ENCODE data around the gene WWC1. TPM values are rescaled to one million over a fixed set of nuclear protein-coding genes. Genes with fewer than 3 reads are reported as not detected.
A peak's percentile ranks its signal among the peaks of the same experiment; 100 is the strongest.

The WWC1 gene
- total RNA-seq, 1 experiment from 2014 or later, result 108 TPM

DNA sequence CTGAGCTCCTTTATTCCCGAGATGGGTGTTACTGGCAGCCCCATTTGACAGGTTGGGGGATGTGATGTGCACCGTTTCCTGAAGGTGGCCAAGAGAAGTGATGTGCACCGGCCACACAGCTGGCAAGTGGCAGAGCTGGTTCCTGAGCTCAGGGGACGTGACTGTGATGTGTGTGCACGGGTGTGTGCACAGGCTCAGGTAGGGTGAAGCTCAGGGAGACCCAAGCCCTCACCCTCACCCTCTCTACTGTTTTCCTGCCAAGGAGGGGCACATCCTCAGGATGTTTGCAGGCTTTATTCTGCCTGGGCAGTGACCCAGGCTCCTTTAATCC lies 56.6 kb downstream of the WWC1 start:
- H3K9me3 ChIP-seq, result no peaks in the 10 kb centered on the region
- Mint-ChIP-seq H3K27me3 (ENCODE audit: insufficient read depth, unreplicated experiment) (no peaks in the 10 kb centered on the region), H3K4me3 (ENCODE audit: unreplicated experiment) (peak overlapping the region; percentile 71), H3K4me1 (ENCODE audit: low read depth, unreplicated experiment) (peaks cover 68% of the 10 kb centered on the region), H3K9me3 (ENCODE audit: unreplicated experiment) (no peaks in the 10 kb centered on the region), H3K27ac (ENCODE audit: unreplicated experiment) (peak overlapping the region; percentile 92), H3K36me3 (ENCODE audit: insufficient read depth, unreplicated experiment) (peaks cover 55% of the 10 kb centered on the region)
- peaks cover 68% of the 10 kb centered on the region for H3K4me1 ChIP-seq
- H3K4me3 ChIP-seq (ENCODE audit: low read depth, low read length), result no peak overlapping the region
- POLR2A ChIA-PET, result interaction anchor here (0.7 to 0.8 kb wide), 2 partner anchors 9 to 11 kb away, joined by 3 to 4 read pairs; no protein-coding TSS in a partner anchor
- intact Hi-C loops (cut with micrococcal nuclease; ENCODE audit: unreplicated experiment), result no loop called here
- CTCF ChIA-PET, result interaction anchor here (0.5 to 2.3 kb wide), 9 partner anchors 10 to 57 kb away, joined by 3 to 10 read pairs (median 5); partner anchors contain the start of gene WWC1
- peaks cover 1% of the 10 kb centered on the region; the same call in 1 of the 2 replicates for H3K36me3 ChIP-seq (ENCODE audit: control insufficient read depth, insufficient read depth, low read length)
- DNase-seq, result peak; percentile 47 to 61
- BruUV-seq (replicated peaks), result no TSS peak
- no peaks in the 10 kb centered on the region for H3K27me3 ChIP-seq (replicated peaks; ENCODE audit: control insufficient read depth, insufficient read depth, low read length)
- TF ChIP-seq, protein P1, sequence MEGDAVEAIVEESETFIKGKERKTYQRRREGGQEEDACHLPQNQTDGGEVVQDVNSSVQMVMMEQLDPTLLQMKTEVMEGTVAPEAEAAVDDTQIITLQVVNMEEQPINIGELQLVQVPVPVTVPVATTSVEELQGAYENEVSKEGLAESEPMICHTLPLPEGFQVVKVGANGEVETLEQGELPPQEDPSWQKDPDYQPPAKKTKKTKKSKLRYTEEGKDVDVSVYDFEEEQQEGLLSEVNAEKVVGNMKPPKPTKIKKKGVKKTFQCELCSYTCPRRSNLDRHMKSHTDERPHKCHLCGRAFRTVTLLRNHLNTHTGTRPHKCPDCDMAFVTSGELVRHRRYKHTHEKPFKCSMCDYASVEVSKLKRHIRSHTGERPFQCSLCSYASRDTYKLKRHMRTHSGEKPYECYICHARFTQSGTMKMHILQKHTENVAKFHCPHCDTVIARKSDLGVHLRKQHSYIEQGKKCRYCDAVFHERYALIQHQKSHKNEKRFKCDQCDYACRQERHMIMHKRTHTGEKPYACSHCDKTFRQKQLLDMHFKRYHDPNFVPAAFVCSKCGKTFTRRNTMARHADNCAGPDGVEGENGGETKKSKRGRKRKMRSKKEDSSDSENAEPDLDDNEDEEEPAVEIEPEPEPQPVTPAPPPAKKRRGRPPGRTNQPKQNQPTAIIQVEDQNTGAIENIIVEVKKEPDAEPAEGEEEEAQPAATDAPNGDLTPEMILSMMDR (IDR thresholded peaks at IDR 0.05; ENCODE audit: insufficient read depth in 1 of 2, low read depth in 1 of 2, low read length in 1 of 2, severe bottlenecking in 1 of 2, unreplicated experiment in 1 of 2), result peak in 1 of 2 experiments; percentile 4

DNA sequence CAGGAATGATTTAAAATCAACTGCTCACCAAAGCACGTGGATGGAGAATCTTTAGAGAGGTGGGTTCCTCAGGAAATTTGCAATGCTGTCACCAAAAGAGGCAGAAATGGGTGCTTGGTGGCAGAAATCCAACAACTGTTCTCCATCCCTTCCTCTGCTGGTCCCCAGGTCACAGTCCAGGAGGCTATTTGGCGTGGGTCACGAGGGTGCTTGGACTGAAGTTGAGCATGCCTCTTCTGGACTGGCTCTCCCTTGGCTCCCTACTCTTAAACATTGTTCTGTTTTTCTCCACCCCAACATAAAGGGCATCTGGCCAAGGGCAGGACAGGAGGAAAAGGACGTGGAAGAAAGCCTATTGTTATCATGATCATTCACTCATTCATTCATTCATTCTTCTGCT lies 58.9 kb downstream of the WWC1 start:
- Histone ChIP-seq H3K9me3 (no peaks in the 10 kb centered on the region), H3K36me3 (ENCODE audit: control insufficient read depth, insufficient read depth, low read length) (no peaks in the 10 kb centered on the region), H3K4me1 (peaks cover 66% of the 10 kb centered on the region), H3K4me3 (ENCODE audit: low read depth, low read length) (no peak overlapping the region), H3K27me3 (replicated peaks; ENCODE audit: control insufficient read depth, insufficient read depth, low read length) (no peaks in the 10 kb centered on the region)
- peaks cover 71% of the 10 kb centered on the region for H3K4me1 Mint-ChIP-seq (ENCODE audit: low read depth, unreplicated experiment)
- ChIA-PET POLR2A (interaction anchor here (0.5 kb wide), 1 partner anchor 136 kb away, joined by 3 read pairs; no protein-coding TSS in a partner anchor), CTCF (no interaction called here)
- TF ChIP-seq, protein P1 (IDR thresholded peaks at IDR 0.05; ENCODE audit: insufficient read depth in 1 of 2, low read depth in 1 of 2, low read length in 1 of 2, severe bottlenecking in 1 of 2, unreplicated experiment in 1 of 2), result no peak
- peaks cover 54% of the 10 kb centered on the region for H3K36me3 Mint-ChIP-seq (ENCODE audit: insufficient read depth, unreplicated experiment)
- no TSS peak for BruUV-seq (replicated peaks)
- DNase-seq, result no peak
- no peak overlapping the region for H3K4me3 Mint-ChIP-seq (ENCODE audit: unreplicated experiment)
- no peaks in the 10 kb centered on the region for H3K9me3 Mint-ChIP-seq (ENCODE audit: unreplicated experiment)
- peak overlapping the region; percentile 20 for H3K27ac Mint-ChIP-seq (ENCODE audit: unreplicated experiment)
- intact Hi-C loops (cut with micrococcal nuclease; ENCODE audit: unreplicated experiment), result no loop called here
- no peaks in the 10 kb centered on the region for H3K27me3 Mint-ChIP-seq (ENCODE audit: insufficient read depth, unreplicated experiment)

DNA sequence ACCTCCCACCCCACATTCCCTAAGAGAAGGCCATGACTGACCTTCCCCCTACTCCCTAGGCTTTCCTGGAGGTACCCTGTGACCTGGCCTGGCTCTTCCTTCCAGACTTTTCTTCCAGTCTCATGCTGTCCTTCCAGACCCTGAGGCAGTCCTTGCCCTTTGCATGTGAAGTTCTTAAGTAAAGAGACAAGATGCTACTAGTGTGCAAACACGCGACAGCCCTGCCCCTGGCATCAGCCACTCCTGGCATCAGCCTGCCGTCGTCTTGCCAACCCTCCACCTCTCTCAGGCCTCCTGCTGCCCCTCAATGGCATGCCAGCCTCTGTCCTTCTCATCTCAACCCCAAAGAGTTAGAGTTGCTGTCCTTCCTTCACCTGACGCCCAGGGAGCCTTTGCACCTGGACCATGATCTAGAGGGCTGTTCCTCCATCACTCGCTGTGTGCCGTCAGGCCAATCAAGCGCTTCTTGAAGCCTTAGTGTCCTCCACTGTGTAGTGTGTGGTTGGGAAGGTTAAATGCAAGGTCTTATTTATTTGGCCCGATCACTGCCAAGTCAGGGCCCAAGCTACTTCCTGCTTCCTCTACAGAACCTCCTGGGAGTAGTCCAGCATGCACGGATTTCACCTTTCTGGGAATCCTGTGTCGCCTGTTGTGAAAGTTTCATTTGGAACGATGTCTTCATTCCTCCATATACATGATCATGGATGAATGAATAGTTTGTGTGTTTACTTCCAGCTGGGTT lies 61.9 kb downstream of the WWC1 start:
- no peaks in the 10 kb centered on the region for H3K27me3 ChIP-seq (replicated peaks; ENCODE audit: control insufficient read depth, insufficient read depth, low read length)
- no peaks in the 10 kb centered on the region for H3K9me3 ChIP-seq
- peaks cover 51% of the 10 kb centered on the region for H3K36me3 Mint-ChIP-seq (ENCODE audit: insufficient read depth, unreplicated experiment)
- H3K4me3 Mint-ChIP-seq (ENCODE audit: unreplicated experiment), result no peak overlapping the region
- intact Hi-C loops (cut with micrococcal nuclease; ENCODE audit: unreplicated experiment), result no loop called here
- TF ChIP-seq, protein P1 (IDR thresholded peaks at IDR 0.05; ENCODE audit: insufficient read depth in 1 of 2, low read depth in 1 of 2, low read length in 1 of 2, severe bottlenecking in 1 of 2, unreplicated experiment in 1 of 2), result no peak
- H3K27me3 Mint-ChIP-seq (ENCODE audit: insufficient read depth, unreplicated experiment), result no peaks in the 10 kb centered on the region
- no TSS peak for BruUV-seq (replicated peaks)
- CTCF ChIA-PET, result no interaction called here
- H3K4me1 ChIP-seq, result peaks cover 41% of the 10 kb centered on the region
- POLR2A ChIA-PET, result no interaction called here
- H3K36me3 ChIP-seq (ENCODE audit: control insufficient read depth, insufficient read depth, low read length), result no peaks in the 10 kb centered on the region
- no peaks in the 10 kb centered on the region for H3K9me3 Mint-ChIP-seq (ENCODE audit: unreplicated experiment)
- H3K27ac Mint-ChIP-seq (ENCODE audit: unreplicated experiment), result peak overlapping the region; percentile 51
- no peak for DNase-seq
- H3K4me3 ChIP-seq (ENCODE audit: low read depth, low read length), result no peak overlapping the region
- peaks cover 60% of the 10 kb centered on the region for H3K4me1 Mint-ChIP-seq (ENCODE audit: low read depth, unreplicated experiment)

Data from Caco-2 (cell line).